HepG2 (cell line): Measurements from ENCODE around the gene DOCK1. TPM values are rescaled to one million over a fixed set of nuclear protein-coding genes. Genes with fewer than 3 reads are reported as not detected.

Source experiments
- ATAC-seq: fragments of 200-7000 bp; cut with Tn5 transposase; 3 replicates; pipeline ENCODE4 v1.9.1; 2020; ENCODE audit warnings: mild to moderate bottlenecking, moderate library complexity
- BruUV-seq: library from RNA; stranded (reverse); fragments of 400-500 nt; replicated peaks from 2 replicates; lab custom pipeline; 2021; lab: Mats Ljungman, UMichigan
- CTCF ChIA-PET: fragments of 300-600 bp; formaldehyde crosslinking; extraction: SDS; loops from one replicate; lab custom pipeline; 2021; ENCODE audit warnings: low total read pairs, inconsistent platforms, low intra/inter-chr PET ratio; lab: Yijun Ruan, JAX
- POLR2A ChIA-PET: fragments of 350-600 bp; sonication (Branson Sonifier 250); formaldehyde crosslinking; loops from one replicate; lab custom pipeline; 2020; ENCODE audit warnings: antibody characterized with exemption, inconsistent platforms; lab: Yijun Ruan, JAX
- DNase-seq: peaks from one replicate; pipeline ENCODE4 v3.0.0-alpha.2; 2015; ENCODE audit warnings: low spot score
- FAIRE-seq: peaks from 3 replicates; lab custom pipeline; 2011; peaks lifted over from hg19 to GRCh38; lab: Jason Lieb, UNC
- H2AFZ ChIP-seq: one replicate; pipeline ENCODE4 v1.6.1; 2011; ENCODE audit warnings: low read length, inconsistent platforms
- H3K27ac ChIP-seq: fragments of 300-600 bp; 3 replicates; pipeline ENCODE4 v1.8.0; 2011; ENCODE audit warnings: mixed run types, mild to moderate bottlenecking, mixed read lengths, low read length, inconsistent platforms; ENCODE audit not compliant: insufficient read depth; ENCODE audit errors: extremely low read length
- H3K27me3 ChIP-seq, 2 experiments: fragments of 200-600 bp in 1 of 2; 2 replicates in 1 of 2; 3 replicates in 1 of 2; pipeline versions ENCODE4 v1.6.0 to v1.8.0; 2011; ENCODE audit warnings: low read length in 2 of 2, mild to moderate bottlenecking in 2 of 2, moderate library complexity in 2 of 2, inconsistent platforms in 1 of 2; ENCODE audit not compliant: insufficient read depth in 2 of 2, control insufficient read depth in 1 of 2
- H3K36me3 ChIP-seq, 2 experiments: fragments of 200-600 bp in 1 of 2; replicated peaks in 1 of 2; 2 replicates in 1 of 2; 3 replicates in 1 of 2; pipeline versions ENCODE4 v1.5.1 to v1.8.0; 2011; ENCODE audit warnings: low read length in 2 of 2, inconsistent platforms in 1 of 2; ENCODE audit not compliant: insufficient read depth in 2 of 2, control insufficient read depth in 1 of 2
- H3K4me1 ChIP-seq: 2 replicates; pipeline ENCODE4 v1.5.1; 2012; ENCODE audit warnings: low read length, inconsistent platforms; ENCODE audit not compliant: insufficient read depth
- H3K4me2 ChIP-seq: 2 replicates; pipeline ENCODE4 v1.6.0; 2011; ENCODE audit warnings: low read depth, low read length, inconsistent platforms
- H3K4me3 ChIP-seq, 3 experiments: fragments of 200-600 bp in 1 of 3; sonication (generic), shearing (Covaris generic) in 1 of 3; replicated peaks in 1 of 3; 2 replicates each; pipeline ENCODE4 v1.5.1; 2011 to 2016; ENCODE audit warnings: low read length in 3 of 3, inconsistent platforms in 2 of 3, low read depth in 2 of 3, mild to moderate bottlenecking in 2 of 3, control low read depth in 1 of 3, mixed read lengths in 1 of 3; ENCODE audit not compliant: insufficient read depth in 1 of 3
- H3K79me2 ChIP-seq: one replicate; pipeline ENCODE4 v1.6.1; 2011; ENCODE audit warnings: low read length, inconsistent platforms; ENCODE audit not compliant: insufficient read depth
- H3K9ac ChIP-seq: 2 replicates; pipeline ENCODE4 v1.6.0; 2011; ENCODE audit warnings: mild to moderate bottlenecking, low read depth, low read length, inconsistent platforms; ENCODE audit not compliant: insufficient read depth
- H3K9me3 ChIP-seq: 2 replicates; pipeline ENCODE4 v1.5.1; 2012; ENCODE audit warnings: mild to moderate bottlenecking, low read length
- H4K20me1 ChIP-seq: 2 replicates; pipeline ENCODE4 v1.6.0; 2011; ENCODE audit warnings: inconsistent platforms, mild to moderate bottlenecking, low read length, moderate library complexity; ENCODE audit not compliant: insufficient read depth
- DBP ChIP-seq: sonication (generic); formaldehyde crosslinking; IDR thresholded peaks from 2 replicates; pipeline ENCODE4 v1.4.0; 2020; ENCODE audit warnings: missing genetic modification reagents; ENCODE audit errors: not compliant biosample characterization
- HDAC2 ChIP-seq: sonication (generic); formaldehyde crosslinking; IDR thresholded peaks from 2 replicates; pipeline ENCODE4 v1.4.0; 2020; ENCODE audit warnings: missing genetic modification reagents
- HIC2 ChIP-seq: sonication (generic); formaldehyde crosslinking; IDR thresholded peaks from 2 replicates; pipeline ENCODE4 v1.9.0; 2022; ENCODE audit warnings: low read depth, missing genetic modification reagents
- HNF4G ChIP-seq, 2 experiments: sonication (generic) in 1 of 2; formaldehyde crosslinking in 1 of 2; IDR thresholded peaks; 2 replicates each; pipeline versions ENCODE4 v1.4.0 to v1.6.1; 2011 to 2020; ENCODE audit warnings: borderline replicate concordance in 2 of 2, low read depth in 2 of 2, mild to moderate bottlenecking in 2 of 2, low read length in 1 of 2, missing genetic modification reagents in 1 of 2, moderate library complexity in 1 of 2
- KDM4B ChIP-seq: sonication (generic); formaldehyde crosslinking; IDR thresholded peaks from 2 replicates; pipeline ENCODE4 v1.4.0; 2020; ENCODE audit warnings: missing genetic modification reagents
- NCOA5 ChIP-seq: sonication (generic); formaldehyde crosslinking; IDR thresholded peaks from 2 replicates; pipeline ENCODE4 v1.4.0; 2020; ENCODE audit warnings: missing genetic modification reagents
- RARG ChIP-seq: sonication (generic); formaldehyde crosslinking; IDR thresholded peaks from 2 replicates; pipeline ENCODE4 v1.4.0; 2020; ENCODE audit warnings: low read depth, mild to moderate bottlenecking, missing genetic modification reagents
- SRSF4 ChIP-seq: fragments of 200-400 bp; formaldehyde crosslinking; IDR thresholded peaks from one replicate; pipeline ENCODE4 v1.6.1; 2018; ENCODE audit warnings: mild to moderate bottlenecking, low read depth, low read length, moderate library complexity; ENCODE audit not compliant: poor library complexity, severe bottlenecking
- SRSF9 ChIP-seq: fragments of 200-400 bp; formaldehyde crosslinking; IDR thresholded peaks from 2 replicates; pipeline ENCODE4 v1.6.1; 2018; ENCODE audit warnings: borderline replicate concordance, mild to moderate bottlenecking, low read depth, low read length; ENCODE audit not compliant: insufficient read depth, poor library complexity, severe bottlenecking
- STAT5B ChIP-seq: sonication (generic); formaldehyde crosslinking; IDR thresholded peaks from 2 replicates; pipeline ENCODE4 v1.4.0; 2020; ENCODE audit warnings: missing genetic modification reagents
- TARDBP ChIP-seq: sonication (generic); formaldehyde crosslinking; IDR thresholded peaks from 2 replicates; pipeline ENCODE4 v1.8.0; 2022; ENCODE audit warnings: mild to moderate bottlenecking, missing genetic modification reagents
- ZFP36L2 ChIP-seq: sonication (generic); formaldehyde crosslinking; IDR thresholded peaks from 2 replicates; pipeline ENCODE4 v1.4.0; 2020; ENCODE audit warnings: missing genetic modification reagents
- ZNF264 ChIP-seq: sonication (generic); formaldehyde crosslinking; IDR thresholded peaks from 2 replicates; pipeline ENCODE4 v1.4.0; 2020; ENCODE audit warnings: missing genetic modification reagents
- ZNF552 ChIP-seq: sonication (generic); formaldehyde crosslinking; IDR thresholded peaks from 2 replicates; pipeline ENCODE4 v1.9.0; 2022; ENCODE audit warnings: missing genetic modification reagents, mild to moderate bottlenecking, borderline replicate concordance
- ZNF577 ChIP-seq: sonication (generic); formaldehyde crosslinking; IDR thresholded peaks from 2 replicates; pipeline ENCODE4 v1.4.0; 2020; ENCODE audit warnings: mild to moderate bottlenecking, low read depth, missing genetic modification reagents, borderline replicate concordance
- ZNF598 ChIP-seq: sonication (generic); formaldehyde crosslinking; IDR thresholded peaks from 2 replicates; pipeline ENCODE4 v1.5.1; 2020; ENCODE audit warnings: mild to moderate bottlenecking, missing genetic modification reagents, borderline replicate concordance
- WGBS: methylation state at CpG from one replicate; pipeline ENCODE4 v1.1.6; 2017; ENCODE audit warnings: low lambda C conversion rate; 5-methylcytosine and 5-hydroxymethylcytosine counted together
- in situ Hi-C: cut with HindIII; loops from 2 replicates; pipeline ENCODE4 v1.10.0; 2017; ENCODE audit warnings: low pct_unique_long_range_greater_than_20kb; ENCODE audit not compliant: extremely low pct_ligation_motif_present
- intact Hi-C: fragments of 100-400 bp; cut with micrococcal nuclease; formaldehyde crosslinking; loops from one replicate; pipeline ENCODE4 v1.10.0; 2022; ENCODE audit not compliant: unreplicated experiment
- polyA plus RNA-seq, 8 experiments: library from polyadenylated mRNA; depleted of rRNA in 3 of 8; stranded (reverse) in 7 of 8; unstranded in 1 of 8; fragments of >200 nt; fragmentation: Illumina TruSeq in 4 of 8; extraction: Trizol in 4 of 8; gene quantifications; 2 replicates each; pipeline versions ENCODE4 v1.2.1 to v1.2.3, GENCODE V29; 2011 to 2016; ENCODE audit warnings: low read depth in 4 of 8, missing spikeins in 1 of 8, mixed read lengths in 1 of 8; ENCODE audit not compliant: insufficient read depth in 1 of 8
- total RNA-seq, 5 experiments: library from RNA; depleted of rRNA; stranded (reverse); fragments of >200 nt; fragmentation: Illumina TruSeq; extraction: Trizol; gene quantifications; 2 replicates each; pipeline ENCODE4 v1.2.3, GENCODE V29; 2016; ENCODE audit warnings: low read depth in 1 of 5
- TF ChIP-seq, protein P1 (sequence below): sonication (generic); formaldehyde crosslinking; IDR thresholded peaks from 2 replicates; pipeline ENCODE4 v1.8.1; 2023; ENCODE audit warnings: mild to moderate bottlenecking, missing genetic modification reagents

Gene DOCK1
- total and polyA plus RNA-seq, 2 of the 13 experiments (the other 11 are each of a cell fraction or from before 2014, with no cell fraction given): 8.3 to 25.5 TPM

- TF ChIP-seq SRSF4 (no peak), ZFP36L2 (CRISPR knock-in tag) (no peak), NCOA5 (CRISPR knock-in tag) (no peak), HNF4G (IDR thresholded peaks at IDR 0.05; ENCODE audit: borderline replicate concordance, low read depth, low read length) (no peak), HNF4G (CRISPR knock-in tag; IDR thresholded peaks at IDR 0.05; ENCODE audit: borderline replicate concordance, low read depth) (no peak), RARG (no peak), TARDBP (CRISPR knock-in tag) (no peak)
Measured at GRCh38 chr10:127215866-127216265, 310.6 kb downstream of the DOCK1 start (continued).

DNA sequence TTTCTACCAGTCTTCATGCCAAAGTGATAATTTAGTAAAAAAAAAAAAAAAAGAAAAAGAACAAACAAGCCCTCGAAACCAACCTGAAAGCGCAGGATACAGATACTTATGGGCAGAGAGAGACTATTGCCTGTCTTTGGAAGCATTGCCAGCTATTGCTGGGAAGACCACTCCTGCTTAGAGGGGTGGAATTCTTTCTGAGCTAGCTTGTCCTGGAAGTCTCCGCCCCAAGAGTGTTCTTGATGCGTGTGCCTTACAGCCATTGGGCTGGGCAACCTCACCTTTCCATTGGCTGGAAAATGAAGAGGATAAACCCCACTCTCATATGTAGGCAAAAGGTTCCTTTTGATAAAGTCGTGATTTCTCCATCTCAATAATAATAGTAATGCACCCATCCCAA lies 311.0 kb downstream of the DOCK1 start:
- H3K4me3 ChIP-seq: no peak overlapping the region
- CTCF ChIA-PET: no interaction called here
- H3K4me2 ChIP-seq: no peak overlapping the region
- FAIRE-seq (no peak), DNase-seq (no peak), ATAC-seq (no peak)
- no peaks in the 10 kb centered on the region for H3K36me3 ChIP-seq
- H4K20me1 ChIP-seq: no peaks in the 10 kb centered on the region
- no peak overlapping the region for H3K27ac ChIP-seq
- POLR2A ChIA-PET: no interaction called here
- H3K4me1 ChIP-seq: no peaks in the 10 kb centered on the region
- intact Hi-C loops (no loop called here), in situ Hi-C loops (no loop called here)
- peaks cover 7% of the 10 kb centered on the region; the same call in 1 of the 2 replicates for H3K9me3 ChIP-seq
- no peak overlapping the region for H3K9ac ChIP-seq
- WGBS: 97% methylated on average over 5 of the region's 5 CpGs
- no peak overlapping the region for H2AFZ ChIP-seq
- H3K79me2 ChIP-seq: no peaks in the 10 kb centered on the region
- no TSS peak for BruUV-seq
- H3K27me3 ChIP-seq: no peaks in the 10 kb centered on the region
- no peak for TF ChIP-seq ZNF577
- no peak for TF ChIP-seq HIC2 (CRISPR knock-in tag)
- TF ChIP-seq HDAC2: no peak
- no peak for TF ChIP-seq ZNF264 (CRISPR knock-in tag)
- TF ChIP-seq SRSF9: no peak
- TF ChIP-seq, protein P1, sequence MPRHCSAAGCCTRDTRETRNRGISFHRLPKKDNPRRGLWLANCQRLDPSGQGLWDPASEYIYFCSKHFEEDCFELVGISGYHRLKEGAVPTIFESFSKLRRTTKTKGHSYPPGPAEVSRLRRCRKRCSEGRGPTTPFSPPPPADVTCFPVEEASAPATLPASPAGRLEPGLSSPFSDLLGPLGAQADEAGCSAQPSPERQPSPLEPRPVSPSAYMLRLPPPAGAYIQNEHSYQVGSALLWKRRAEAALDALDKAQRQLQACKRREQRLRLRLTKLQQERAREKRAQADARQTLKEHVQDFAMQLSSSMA (CRISPR knock-in tag): no peak
- TF ChIP-seq DBP (CRISPR knock-in tag): no peak
- no peak for TF ChIP-seq KDM4B (CRISPR knock-in tag)
- TF ChIP-seq ZNF552 (CRISPR knock-in tag): no peak
- TF ChIP-seq STAT5B (CRISPR knock-in tag): no peak
- no peak for TF ChIP-seq ZNF598 (CRISPR knock-in tag)
